Colon (tissue), 2 donors: Measurements from ENCODE around the gene TMPRSS6.

Source experiments
- FAIRE-seq: peaks from 2 replicates; lab custom pipeline; 2012; peaks lifted over from hg19 to GRCh38; lab: Jason Lieb, UNC
- donor health status: control.
- donor health status: control.

The TMPRSS6 gene

GRCh38 chr22:37064553-37064952 lies 45.0 kb downstream of the TMPRSS6 start:
- no peak for FAIRE-seq

- no peak for FAIRE-seq
Measured at GRCh38 chr22:37063431-37064420, 45.8 kb downstream of the TMPRSS6 start.

GRCh38 chr22:37062702-37063381 lies 46.7 kb downstream of the TMPRSS6 start:
- FAIRE-seq, result no peak

GRCh38 chr22:37062376-37062675 lies 47.2 kb downstream of the TMPRSS6 start:
- no peak for FAIRE-seq

- FAIRE-seq, result no peak
Measured at GRCh38 chr22:37061611-37062375, 47.7 kb downstream of the TMPRSS6 start.

GRCh38 chr22:37060801-37061610 lies 48.5 kb downstream of the TMPRSS6 start:
- FAIRE-seq, result no peak

GRCh38 chr22:37059876-37060449 lies 49.5 kb downstream of the TMPRSS6 start:
- FAIRE-seq, result no peak

GRCh38 chr22:37058917-37059701 lies 50.4 kb downstream of the TMPRSS6 start:
- no peak for FAIRE-seq

- FAIRE-seq, result no peak
Measured at GRCh38 chr22:37057796-37058510, 51.6 kb downstream of the TMPRSS6 start.

- no peak for FAIRE-seq
Measured at GRCh38 chr22:37057226-37057625, 52.3 kb downstream of the TMPRSS6 start.

GRCh38 chr22:37056246-37056645 lies 53.3 kb downstream of the TMPRSS6 start:
- FAIRE-seq, result no peak

GRCh38 chr22:37054600-37055365 lies 54.7 kb downstream of the TMPRSS6 start:
- no peak for FAIRE-seq

- no peak for FAIRE-seq
Measured at GRCh38 chr22:37054056-37054395, 55.5 kb downstream of the TMPRSS6 start.

GRCh38 chr22:37053310-37054055 lies 56.0 kb downstream of the TMPRSS6 start:
- FAIRE-seq, result no peak

- no peak for FAIRE-seq
Measured at GRCh38 chr22:37052386-37053309, 56.9 kb downstream of the TMPRSS6 start.

- no peak for FAIRE-seq
Measured at GRCh38 chr22:37051391-37052385, 57.8 kb downstream of the TMPRSS6 start, which contains the start of gene KCTD17. TSS of gene KCTD17 (plus strand) at chr22:37051742. CDS start at chr22:37051761, 19 bp downstream.
